Uterus (tissue), 2 donors: Measurements from ENCODE around the gene ABAT.

Experiments used
- POLR2A ChIP-seq, 2 donors: fragments of 450-650 bp; IDR thresholded peaks; one replicate each; pipeline ENCODE4 v1.6.1; 2016; ENCODE audit warnings: antibody characterized with exemption in 2 of 2, mild to moderate bottlenecking in 1 of 2, moderate library complexity in 1 of 2
- TF ChIP-seq, protein P1 (sequence below), 4 experiments: fragments of 200-600 bp in 2 of 4; fragments of 450-650 bp in 2 of 4; sonication (generic) in 2 of 4; IDR thresholded peaks; one replicate each; pipeline ENCODE4 v1.5.1; 2016 to 2019; ENCODE audit warnings: antibody characterized with exemption in 4 of 4, mild to moderate bottlenecking in 2 of 4, moderate library complexity in 1 of 4

DNA sequence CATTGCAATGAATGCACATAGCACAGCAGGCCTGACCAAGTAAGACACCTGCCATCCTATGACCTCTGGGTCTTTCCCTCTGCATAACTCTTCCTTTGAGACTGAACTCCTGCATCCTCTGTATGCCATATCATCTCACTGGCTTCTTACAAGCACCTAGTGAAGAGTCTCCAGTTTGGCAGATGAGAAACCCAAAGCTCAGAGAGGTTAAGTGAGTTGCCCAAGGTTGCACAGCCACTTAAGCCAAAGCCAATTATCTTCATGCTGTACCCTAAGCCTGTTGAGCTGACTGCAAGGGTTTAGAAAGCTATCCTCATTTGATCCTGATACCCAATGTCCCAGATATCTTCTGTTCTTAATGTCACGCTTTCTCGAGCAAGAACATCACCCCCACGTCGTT, 87.8 kb downstream of the ABAT start:
- TF ChIP-seq, protein P1, sequence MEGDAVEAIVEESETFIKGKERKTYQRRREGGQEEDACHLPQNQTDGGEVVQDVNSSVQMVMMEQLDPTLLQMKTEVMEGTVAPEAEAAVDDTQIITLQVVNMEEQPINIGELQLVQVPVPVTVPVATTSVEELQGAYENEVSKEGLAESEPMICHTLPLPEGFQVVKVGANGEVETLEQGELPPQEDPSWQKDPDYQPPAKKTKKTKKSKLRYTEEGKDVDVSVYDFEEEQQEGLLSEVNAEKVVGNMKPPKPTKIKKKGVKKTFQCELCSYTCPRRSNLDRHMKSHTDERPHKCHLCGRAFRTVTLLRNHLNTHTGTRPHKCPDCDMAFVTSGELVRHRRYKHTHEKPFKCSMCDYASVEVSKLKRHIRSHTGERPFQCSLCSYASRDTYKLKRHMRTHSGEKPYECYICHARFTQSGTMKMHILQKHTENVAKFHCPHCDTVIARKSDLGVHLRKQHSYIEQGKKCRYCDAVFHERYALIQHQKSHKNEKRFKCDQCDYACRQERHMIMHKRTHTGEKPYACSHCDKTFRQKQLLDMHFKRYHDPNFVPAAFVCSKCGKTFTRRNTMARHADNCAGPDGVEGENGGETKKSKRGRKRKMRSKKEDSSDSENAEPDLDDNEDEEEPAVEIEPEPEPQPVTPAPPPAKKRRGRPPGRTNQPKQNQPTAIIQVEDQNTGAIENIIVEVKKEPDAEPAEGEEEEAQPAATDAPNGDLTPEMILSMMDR (IDR thresholded peaks at IDR 0.05): no peak
- no peak for TF ChIP-seq POLR2A (IDR thresholded peaks at IDR 0.05)
